PC-9 (cell line): ENCODE measurements around the gene AK8. TPM values are rescaled to one million over a fixed set of nuclear protein-coding genes. Genes with fewer than 3 reads are reported as not detected.

Experiments used
- BruUV-seq: library from RNA; stranded (reverse); fragments of 400-500 nt; replicated peaks from 2 replicates; lab custom pipeline; 2021; lab: Mats Ljungman, UMichigan
- CTCF ChIA-PET: fragments of 300-600 bp; sonication (Branson Sonifier 250); formaldehyde crosslinking; loops from one replicate; lab custom pipeline; 2022; ENCODE audit warnings: antibody characterized with exemption; lab: Charles Lee
- POLR2A ChIA-PET: fragments of 300-600 bp; sonication (Branson Sonifier 250); formaldehyde crosslinking; loops from one replicate; lab custom pipeline; 2022; ENCODE audit warnings: antibody characterized with exemption; ENCODE audit not compliant: unreplicated experiment; lab: Charles Lee
- DNase-seq, 2 experiments: peaks; one replicate each; pipeline versions ENCODE4 v3.0.0 to v3.0.0-alpha.2; 2015 to 2022; ENCODE audit warnings: mixed read lengths in 1 of 2
- H2AFZ ChIP-seq: fragments of 200-600 bp; sonication (generic); 2 replicates; pipeline ENCODE4 v1.8.1; 2017; ENCODE audit warnings: antibody characterized with exemption
- H3F3A ChIP-seq: fragments of 200-600 bp; sonication (generic); 2 replicates; pipeline ENCODE4 v1.8.1; 2017; ENCODE audit warnings: antibody characterized with exemption, mild to moderate bottlenecking, low read depth; ENCODE audit not compliant: insufficient read depth
- H3K27ac ChIP-seq: fragments of 200-600 bp; sonication (generic); 2 replicates; pipeline ENCODE4 v1.6.1; 2016; ENCODE audit warnings: mixed run types
- H3K27me3 ChIP-seq: fragments of 200-600 bp; sonication (generic); 2 replicates; pipeline ENCODE4 v1.6.1; 2016; ENCODE audit warnings: low read depth, mixed run types; ENCODE audit not compliant: insufficient read depth
- H3K36me3 ChIP-seq: fragments of 200-600 bp; sonication (generic); 2 replicates; pipeline ENCODE4 v1.6.1; 2016; ENCODE audit warnings: low read depth, mixed run types
- H3K4me1 ChIP-seq: fragments of 200-600 bp; sonication (generic); replicated peaks from 2 replicates; pipeline ENCODE4 v1.6.1; 2016; ENCODE audit warnings: mixed run types; ENCODE audit not compliant: insufficient read depth
- H3K4me2 ChIP-seq: fragments of 200-600 bp; sonication (generic); 2 replicates; pipeline ENCODE4 v1.6.1; 2017; ENCODE audit warnings: mixed run types
- H3K4me3 ChIP-seq: fragments of 200-600 bp; sonication (generic); 2 replicates; pipeline ENCODE4 v1.6.1; 2016; ENCODE audit warnings: mixed run types
- H3K79me2 ChIP-seq: fragments of 200-600 bp; sonication (generic); 2 replicates; pipeline ENCODE4 v1.6.1; 2017; ENCODE audit warnings: low read depth, mixed run types
- H3K9me2 ChIP-seq: fragments of 200-600 bp; sonication (generic); 2 replicates; pipeline ENCODE4 v1.8.1; 2017; ENCODE audit warnings: mild to moderate bottlenecking; ENCODE audit not compliant: insufficient read depth
- H3K9me3 ChIP-seq: fragments of 200-600 bp; sonication (generic); 2 replicates; pipeline ENCODE4 v1.8.1; 2016; ENCODE audit warnings: low read depth; ENCODE audit not compliant: insufficient read depth
- H4K20me1 ChIP-seq: fragments of 200-600 bp; sonication (generic); 2 replicates; pipeline ENCODE4 v1.8.1; 2017; ENCODE audit not compliant: insufficient read depth
- CTCF ChIP-seq: fragments of 200-600 bp; sonication (generic); conservative IDR thresholded peaks from 2 replicates; pipeline ENCODE4 v1.6.1; 2017; ENCODE audit warnings: mixed run types, antibody characterized with exemption, mild to moderate bottlenecking, moderate library complexity
- EZH2 ChIP-seq: fragments of 200-600 bp; sonication (generic); IDR thresholded peaks from 2 replicates; pipeline ENCODE4 v1.8.0; 2017; ENCODE audit warnings: antibody characterized with exemption, low read depth
- intact Hi-C: fragments of 100-400 bp; cut with micrococcal nuclease; formaldehyde crosslinking; loops from one replicate; pipeline ENCODE4 v1.10.0; 2022; ENCODE audit not compliant: unreplicated experiment
- total RNA-seq: library from RNA; stranded (reverse); gene quantifications from 2 replicates; pipeline ENCODE4 v1.2.3, GENCODE V29; 2021

The AK8 gene
- total RNA-seq, 1 experiment from 2014 or later, result 7.2 TPM

- H3K79me2 ChIP-seq, result no peaks in the 10 kb centered on the region
- H3K36me3 ChIP-seq, result no peaks in the 10 kb centered on the region
- intact Hi-C loops, result no loop called here
- no peak overlapping the region for H2AFZ ChIP-seq
- H3K4me1 ChIP-seq, result no peaks in the 10 kb centered on the region
- no peak for DNase-seq
- no peaks in the 10 kb centered on the region for H4K20me1 ChIP-seq
- H3K27ac ChIP-seq, result no peak overlapping the region
- no peaks in the 10 kb centered on the region for H3F3A ChIP-seq
- no TSS peak for BruUV-seq
- no peaks in the 10 kb centered on the region for H3K9me2 ChIP-seq
- ChIA-PET POLR2A (no interaction called here), CTCF (no interaction called here)
- H3K27me3 ChIP-seq, result no peaks in the 10 kb centered on the region
- no peak overlapping the region for H3K4me3 ChIP-seq
- H3K9me3 ChIP-seq, result no peaks in the 10 kb centered on the region
- no peak for TF ChIP-seq CTCF
- no peak overlapping the region for H3K4me2 ChIP-seq
Observed at GRCh38 chr9:132864277-132864676, 13.8 kb downstream of the AK8 start.

GRCh38 chr9:132863096-132863495 lies 15.0 kb downstream of the AK8 start:
- H3K4me2 ChIP-seq, result no peak overlapping the region
- H3K9me2 ChIP-seq, result no peaks in the 10 kb centered on the region
- BruUV-seq, result no TSS peak
- no peaks in the 10 kb centered on the region for H3K9me3 ChIP-seq
- no peaks in the 10 kb centered on the region for H3F3A ChIP-seq
- no peaks in the 10 kb centered on the region for H3K4me1 ChIP-seq
- H3K27ac ChIP-seq, result no peak overlapping the region
- no peak overlapping the region for H2AFZ ChIP-seq
- DNase-seq, result no peak
- H3K27me3 ChIP-seq, result no peaks in the 10 kb centered on the region
- no peaks in the 10 kb centered on the region for H3K79me2 ChIP-seq
- no peak for TF ChIP-seq CTCF
- no peak for TF ChIP-seq EZH2
- H3K36me3 ChIP-seq, result no peaks in the 10 kb centered on the region
- POLR2A ChIA-PET, result no interaction called here
- intact Hi-C loops, result no loop called here
- CTCF ChIA-PET, result no interaction called here
- no peak overlapping the region for H3K4me3 ChIP-seq
- H4K20me1 ChIP-seq, result no peaks in the 10 kb centered on the region

DNA sequence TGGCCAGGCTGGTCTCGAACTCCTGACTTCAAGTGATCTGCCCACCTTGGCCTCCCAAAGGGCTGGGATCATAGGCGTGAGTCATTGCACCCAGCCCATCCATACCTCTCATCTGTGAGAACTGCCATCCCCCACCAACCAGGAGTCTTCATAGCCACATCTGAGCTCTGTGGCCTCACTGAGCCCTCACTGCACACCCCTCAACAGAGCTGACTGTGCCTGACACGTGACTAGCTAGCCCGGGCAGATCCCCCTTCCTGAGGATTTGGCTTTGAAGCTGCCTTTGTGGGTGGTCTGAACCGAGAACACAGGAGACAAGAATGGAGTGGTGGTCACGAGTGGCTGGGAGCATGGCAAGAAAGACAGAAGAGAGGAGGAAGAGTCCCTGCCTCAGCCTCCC lies 15.6 kb downstream of the AK8 start:
- Histone ChIP-seq H3K9me3 (no peaks in the 10 kb centered on the region), H3F3A (no peaks in the 10 kb centered on the region), H3K79me2 (no peaks in the 10 kb centered on the region), H3K4me3 (no peak overlapping the region), H3K36me3 (no peaks in the 10 kb centered on the region), H3K9me2 (no peaks in the 10 kb centered on the region), H2AFZ (no peak overlapping the region), H3K4me2 (no peak overlapping the region), H4K20me1 (no peaks in the 10 kb centered on the region), H3K27me3 (no peaks in the 10 kb centered on the region), H3K27ac (no peak overlapping the region), H3K4me1 (no peaks in the 10 kb centered on the region)
- no peak for DNase-seq
- no TSS peak for BruUV-seq
- TF ChIP-seq CTCF (no peak), EZH2 (no peak)
- POLR2A ChIA-PET, result no interaction called here
- CTCF ChIA-PET, result interaction anchor here (0.6 kb wide), 1 partner anchor 15 kb away, joined by 3 read pairs; no protein-coding TSS in a partner anchor
- intact Hi-C loops, result no loop called here
